H1 (cell line): ENCODE results near the gene CAD. TPM values are rescaled to one million over a fixed set of nuclear protein-coding genes. Genes with fewer than 3 reads are reported as not detected.
A peak's percentile ranks its signal among the peaks of the same experiment; 100 is the strongest.

Source experiments
- CTCF ChIA-PET: fragments of 300-600 bp; sonication (Branson Sonifier 250); formaldehyde crosslinking; loops from one replicate; lab custom pipeline; 2021; ENCODE audit not compliant: partially characterized antibody; lab: Charles Lee
- POLR2A ChIA-PET: fragments of 300-600 bp; sonication (Branson Sonifier 250); formaldehyde crosslinking; loops from one replicate; lab custom pipeline; 2021; ENCODE audit warnings: inconsistent platforms; ENCODE audit not compliant: partially characterized antibody; lab: Charles Lee
- DNase-seq, 2 experiments: peaks; one replicate each; pipeline versions ENCODE4 v3.0.0 to v3.0.0-alpha.2; 2010 to 2022; ENCODE audit warnings: low spot score in 2 of 2, low read depth in 1 of 2, mixed read lengths in 1 of 2
- FAIRE-seq: peaks from 2 replicates; lab custom pipeline; 2011; peaks lifted over from hg19 to GRCh38; lab: Jason Lieb, UNC
- H2AFZ ChIP-seq: 2 replicates; pipeline ENCODE4 v1.8.1; 2012; ENCODE audit warnings: low read length, inconsistent platforms
- H2AK5ac ChIP-seq: 2 replicates; pipeline ENCODE4 v1.6.1; 2013; ENCODE audit warnings: low read depth, low read length
- H2BK120ac ChIP-seq: replicated peaks from 2 replicates; pipeline ENCODE3; 2013; ENCODE audit warnings: low read depth, low read length, inconsistent platforms
- H2BK12ac ChIP-seq: 2 replicates; pipeline ENCODE4 v1.6.1; 2013; ENCODE audit warnings: low read depth, low read length
- H2BK15ac ChIP-seq: 2 replicates; pipeline ENCODE4 v1.6.1; 2013; ENCODE audit warnings: low read length
- H2BK20ac ChIP-seq: 2 replicates; pipeline ENCODE4 v1.6.1; 2013; ENCODE audit warnings: low read length
- H2BK5ac ChIP-seq: 2 replicates; pipeline ENCODE4 v1.6.1; 2013; ENCODE audit warnings: low read depth, low read length
- H3K14ac ChIP-seq: 2 replicates; pipeline ENCODE4 v1.6.1; 2013; ENCODE audit warnings: inconsistent platforms; ENCODE audit not compliant: insufficient read length
- H3K18ac ChIP-seq: 2 replicates; pipeline ENCODE4 v1.6.1; 2013; ENCODE audit warnings: low read length; ENCODE audit errors: extremely low read depth
- H3K23ac ChIP-seq: 2 replicates; pipeline ENCODE4 v1.6.1; 2013; ENCODE audit warnings: inconsistent platforms; ENCODE audit not compliant: insufficient read length
- H3K23me2 ChIP-seq: 2 replicates; pipeline ENCODE4 v1.6.1; 2013; ENCODE audit warnings: low read depth, low read length
- H3K27ac ChIP-seq: 2 replicates; pipeline ENCODE4 v1.6.1; 2011; ENCODE audit warnings: low read depth, low read length, inconsistent platforms
- H3K27me3 ChIP-seq, 4 experiments: replicated peaks in 1 of 4; 1 replicate in 1 of 4; 2 replicates in 3 of 4; pipeline versions ENCODE4 v1.6.1 to v1.8.1; 2011 to 2013; ENCODE audit warnings: low read length in 3 of 4, mild to moderate bottlenecking in 3 of 4, inconsistent platforms in 2 of 4, mixed read lengths in 2 of 4, moderate library complexity in 1 of 4; ENCODE audit not compliant: control insufficient read depth in 3 of 4, insufficient read depth in 3 of 4; ENCODE audit errors: extremely low read depth in 1 of 4
- H3K36me3 ChIP-seq, 4 experiments: 2 replicates each; pipeline versions ENCODE4 v1.6.1 to v1.8.1; 2011 to 2013; ENCODE audit warnings: mild to moderate bottlenecking in 4 of 4, low read length in 3 of 4, moderate library complexity in 2 of 4, control low read depth in 1 of 4, inconsistent platforms in 1 of 4; ENCODE audit not compliant: insufficient read depth in 4 of 4, control insufficient read depth in 2 of 4
- H3K4ac ChIP-seq: replicated peaks from 2 replicates; pipeline ENCODE3; 2013; ENCODE audit warnings: low read length, low read depth, mixed read lengths, inconsistent platforms; ENCODE audit not compliant: insufficient read length
- H3K4me1 ChIP-seq, 4 experiments: replicated peaks in 1 of 4; 1 replicate in 1 of 4; 2 replicates in 3 of 4; pipeline versions ENCODE4 v1.6.1 to v1.8.1; 2011 to 2013; ENCODE audit warnings: low read length in 3 of 4, inconsistent platforms in 2 of 4, mixed read lengths in 1 of 4; ENCODE audit not compliant: insufficient read depth in 4 of 4, control insufficient read depth in 3 of 4
- H3K4me2 ChIP-seq, 2 experiments: 2 replicates each; pipeline versions ENCODE4 v1.6.1 to v1.8.1; 2011 to 2013; ENCODE audit warnings: low read depth in 2 of 2, low read length in 2 of 2, control low read depth in 1 of 2, inconsistent platforms in 1 of 2, mild to moderate bottlenecking in 1 of 2; ENCODE audit not compliant: insufficient read depth in 1 of 2
- H3K4me3 ChIP-seq, 4 experiments: fragments of 200-600, 300-600 bp in 1 of 4; sonication (generic), shearing (Covaris generic), sonication (Bioruptor Twin) in 1 of 4; 2 replicates each; pipeline versions ENCODE4 v1.5.1 to v1.8.1; 2011 to 2016; ENCODE audit warnings: low read length in 4 of 4, low read depth in 3 of 4, control low read depth in 2 of 4, inconsistent platforms in 2 of 4, mild to moderate bottlenecking in 2 of 4, mixed read lengths in 1 of 4, moderate library complexity in 1 of 4; ENCODE audit not compliant: insufficient read depth in 2 of 4; ENCODE audit errors: extremely low read depth in 1 of 4
- H3K56ac ChIP-seq: replicated peaks from 2 replicates; pipeline ENCODE3; 2013; ENCODE audit warnings: low read depth, mild to moderate bottlenecking, mixed read lengths, low read length, inconsistent platforms; ENCODE audit not compliant: insufficient read length
- H3K79me1 ChIP-seq: 2 replicates; pipeline ENCODE4 v1.6.1; 2013; ENCODE audit warnings: low read depth, low read length, control low read depth
- H3K79me2 ChIP-seq, 2 experiments: 2 replicates each; pipeline versions ENCODE4 v1.6.1 to v1.8.1; 2012 to 2013; ENCODE audit warnings: low read length in 2 of 2, mild to moderate bottlenecking in 2 of 2, inconsistent platforms in 1 of 2; ENCODE audit not compliant: insufficient read depth in 2 of 2, control insufficient read depth in 1 of 2
- H3K9ac ChIP-seq, 4 experiments: replicated peaks in 1 of 4; 1 replicate in 1 of 4; 2 replicates in 3 of 4; pipeline versions ENCODE4 v1.6.1 to v1.8.1; 2011 to 2013; ENCODE audit warnings: low read depth in 3 of 4, low read length in 3 of 4, control low read depth in 2 of 4, mild to moderate bottlenecking in 2 of 4, moderate library complexity in 2 of 4, inconsistent platforms in 1 of 4; ENCODE audit errors: extremely low read depth in 1 of 4
- H3K9me3 ChIP-seq, 2 experiments: 2 replicates each; pipeline versions ENCODE4 v1.6.1 to v1.8.1; 2012 to 2013; ENCODE audit warnings: mild to moderate bottlenecking in 2 of 2, moderate library complexity in 2 of 2, control low read depth in 1 of 2, inconsistent platforms in 1 of 2, low read depth in 1 of 2, low read length in 1 of 2, mixed read lengths in 1 of 2; ENCODE audit not compliant: insufficient read depth in 2 of 2
- H4K20me1 ChIP-seq, 2 experiments: replicated peaks in 1 of 2; 2 replicates each; pipeline versions ENCODE3 to v1.8.1; 2011 to 2013; ENCODE audit warnings: inconsistent platforms in 2 of 2, low read length in 2 of 2, mild to moderate bottlenecking in 1 of 2; ENCODE audit not compliant: insufficient read depth in 2 of 2, control insufficient read depth in 1 of 2
- H4K5ac ChIP-seq: 2 replicates; pipeline ENCODE4 v1.6.1; 2013; ENCODE audit warnings: low read length, low read depth, mixed read lengths, inconsistent platforms; ENCODE audit not compliant: insufficient read length
- H4K8ac ChIP-seq: 2 replicates; pipeline ENCODE4 v1.8.0; 2013; ENCODE audit warnings: mild to moderate bottlenecking, moderate library complexity, low read length, inconsistent platforms; ENCODE audit not compliant: insufficient read depth; ENCODE audit errors: extremely low read depth
- H4K91ac ChIP-seq: replicated peaks from 2 replicates; pipeline ENCODE3; 2013; ENCODE audit warnings: low read length, mixed read lengths, inconsistent platforms; ENCODE audit not compliant: insufficient read length
- CEBPB ChIP-seq: IDR thresholded peaks from 2 replicates; pipeline ENCODE4 v1.6.1; 2012; ENCODE audit warnings: low read depth, low read length
- EZH2 ChIP-seq: fragments of 200-600 bp; sonication (generic); IDR thresholded peaks from 2 replicates; pipeline ENCODE4 v1.7.1; 2012; ENCODE audit warnings: low read depth, mild to moderate bottlenecking, moderate library complexity, low read length, inconsistent platforms; ENCODE audit not compliant: severe bottlenecking
- KDM1A ChIP-seq: fragments of 200-600, 300-600 bp; sonication (generic); IDR thresholded peaks from 2 replicates; pipeline ENCODE4 v1.7.1; 2016; ENCODE audit warnings: mild to moderate bottlenecking, low read length, borderline replicate concordance
- KDM4A ChIP-seq: IDR thresholded peaks from one replicate; pipeline ENCODE4 v1.7.1; 2012; ENCODE audit warnings: low read depth, mild to moderate bottlenecking, moderate library complexity, low read length, inconsistent platforms; ENCODE audit not compliant: severe bottlenecking
- NANOG ChIP-seq: IDR thresholded peaks from 2 replicates; pipeline ENCODE4 v1.6.1; 2011; ENCODE audit warnings: low read length, low read depth, mild to moderate bottlenecking, inconsistent platforms; ENCODE audit not compliant: insufficient read depth, poor library complexity, severe bottlenecking
- POLR2A ChIP-seq, 2 experiments: IDR thresholded peaks; 1 replicate in 1 of 2; 2 replicates in 1 of 2; pipeline ENCODE4 v1.6.1; 2011; ENCODE audit warnings: low read depth in 2 of 2, low read length in 2 of 2, mild to moderate bottlenecking in 2 of 2; ENCODE audit errors: control extremely low read depth in 1 of 2
- RBBP5 ChIP-seq: IDR thresholded peaks from 2 replicates; pipeline ENCODE4 v1.7.1; 2012; ENCODE audit warnings: low read depth, mild to moderate bottlenecking, inconsistent platforms, low read length, moderate library complexity, borderline replicate concordance
- SIN3A ChIP-seq, 2 experiments: IDR thresholded peaks in 1 of 2; conservative IDR thresholded peaks in 1 of 2; 2 replicates each; pipeline ENCODE4 v1.6.1; 2011 to 2012; ENCODE audit warnings: low read length in 2 of 2, improper control_type of control experiment in 1 of 2, low read depth in 1 of 2, mild to moderate bottlenecking in 1 of 2
- SP1 ChIP-seq: IDR thresholded peaks from 2 replicates; pipeline ENCODE4 v1.6.1; 2011; ENCODE audit warnings: low read depth, low read length
- SUZ12 ChIP-seq: fragments of 200-600 bp; sonication (generic); IDR thresholded peaks from 2 replicates; pipeline ENCODE4 v1.6.1; 2012; ENCODE audit warnings: mild to moderate bottlenecking, inconsistent platforms, low read length, moderate library complexity, mixed read lengths
- TEAD4 ChIP-seq: IDR thresholded peaks from 2 replicates; pipeline ENCODE4 v1.6.1; 2012; ENCODE audit warnings: low read depth, low read length, inconsistent platforms, mixed read lengths
- YY1 ChIP-seq: IDR thresholded peaks from 2 replicates; pipeline ENCODE4 v1.6.1; 2011; ENCODE audit warnings: low read depth, mild to moderate bottlenecking, low read length
- WGBS, 2 experiments: shearing (Covaris generic) in 1 of 2; methylation state at CpG; one replicate each; pipeline versions ENCODE4 v1.1.6 to v1.1.7; 2013 to 2015; ENCODE audit warnings: low lambda C conversion rate in 2 of 2, mixed read lengths in 2 of 2, inconsistent platforms in 1 of 2, low coverage in 1 of 2, missing lambda C conversion rate in 1 of 2; ENCODE audit not compliant: insufficient replicate concordance in 2 of 2, insufficient coverage in 1 of 2, insufficient read length in 1 of 2; ENCODE audit errors: extremely low coverage in 1 of 2, missing lambda C conversion rate in 1 of 2; 5-methylcytosine and 5-hydroxymethylcytosine counted together
- polyA plus RNA-seq, 7 experiments: library from polyadenylated mRNA; depleted of rRNA in 3 of 7; stranded (reverse) in 5 of 7; unstranded in 2 of 7; fragments of >200 nt in 5 of 7; fragments of 200-250 nt in 2 of 7; gene quantifications; 1 replicate in 5 of 7; 2 replicates in 1 of 7; 4 replicates in 1 of 7; pipeline versions ENCODE4 v1.2.1 to v1.2.3, GENCODE V29; 2011 to 2013; ENCODE audit warnings: missing spikeins in 2 of 7, mixed read lengths in 2 of 7
- total RNA-seq: library from RNA; stranded (reverse); fragmentation: NEBNext Ultra II Directional; extraction: Animal tissue kit (Norgen Biotek cat#: 25700); gene quantifications from 2 replicates; pipeline ENCODE4 v1.2.1, GENCODE V29; 2021

The CAD gene
- total and polyA plus RNA-seq, 2 of the 8 experiments (the other 6 are each of a cell fraction or from before 2014, with no cell fraction given), result 130 to 146 TPM

DNA sequence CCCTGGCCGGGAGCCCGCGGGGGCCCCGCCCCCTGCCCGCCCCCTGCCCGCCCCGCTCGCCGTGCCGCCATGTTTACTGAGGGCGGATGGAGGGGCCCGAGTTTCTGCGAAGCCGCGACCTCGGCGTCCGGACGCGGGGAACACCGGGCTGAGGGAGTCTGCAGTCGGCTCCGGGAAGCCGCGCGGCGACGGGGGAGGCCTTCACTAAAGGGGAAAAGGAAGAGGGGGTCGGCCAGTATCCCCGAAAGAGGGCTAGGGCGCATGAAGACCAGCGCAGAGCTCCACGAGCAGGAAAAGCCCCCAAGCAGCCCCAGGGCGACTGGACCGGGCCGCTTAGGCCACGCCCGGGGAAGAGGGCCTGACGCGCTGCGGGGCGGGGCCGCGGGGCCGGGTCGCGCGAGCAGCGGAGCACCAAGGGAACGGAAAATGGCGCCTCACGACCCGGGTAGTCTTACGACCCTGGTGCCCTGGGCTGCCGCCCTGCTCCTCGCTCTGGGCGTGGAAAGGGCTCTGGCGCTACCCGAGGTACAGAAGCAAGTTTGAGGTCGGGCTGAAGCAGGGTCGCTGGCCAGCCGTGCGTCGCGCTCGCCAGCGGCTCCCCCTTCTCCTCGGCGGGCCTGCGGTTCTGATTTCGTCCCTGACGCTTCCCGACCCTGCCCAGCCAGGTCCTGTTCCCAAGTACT lies 5.1 kb upstream of the CAD start, which contains the start of the genes ATRAID and SLC5A6:
ATRAID (plus strand) TSS at position 99 of the 683 bp plus-strand sequence; CDS start at position 427, 328 bp downstream.
SLC5A6 (minus strand) TSS at position 326 of the 683 bp plus-strand sequence. CDS start 4,618 bp downstream, outside the sequence.
- CTCF ChIA-PET, result interaction anchor here (1.2 to 1.5 kb wide), 2 partner anchors 78 to 125 kb away, joined by 3 read pairs; partner anchors contain the start of gene KHK
- Histone ChIP-seq H3K79me2 (peaks cover 0 to 18% of the 10 kb centered on the region in 2 experiments; a peak in 3 of 4 replicates), H4K20me1 (peaks cover 0 to 10% of the 10 kb centered on the region in 2 experiments), H2BK20ac (no peak within 1 kb of the TSS), H3K14ac (peak within 1 kb of the TSS; percentile 95), H4K91ac (peak within 1 kb of the TSS; percentile 96), H4K8ac (peak within 1 kb of the TSS; percentile 100), H3K4me1 (peaks cover 0 to 6% (median 2%) of the 10 kb centered on the region in 4 experiments; a peak in 5 of 7 replicates), H2BK12ac (peak within 1 kb of the TSS; percentile 85; the same call in 1 of the 2 replicates), H2AK5ac (peak within 1 kb of the TSS; percentile 58; the same call in 1 of the 2 replicates), H3K79me1 (no peaks in the 10 kb centered on the region), H3K4ac (peak within 1 kb of the TSS; percentile 97), H3K9me3 (no peaks in the 10 kb centered on the region), H3K4me2 (peak within 1 kb of the TSS; percentile 89 to 90), H2BK5ac (peak within 1 kb of the TSS; percentile 89), H3K18ac (peak within 1 kb of the TSS; percentile 98), H3K27me3 (no peaks in the 10 kb centered on the region), H3K9ac (peak within 1 kb of the TSS; percentile 93 to 98 (median 97)), H3K4me3 (peak within 1 kb of the TSS; percentile 77 to 97 (median 90)), H3K36me3 (peaks cover 16 to 52% (median 26%) of the 10 kb centered on the region in 4 experiments; a peak in 7 of 8 replicates), H4K5ac (peak within 1 kb of the TSS; percentile 99), H3K23ac (no peak within 1 kb of the TSS), H2BK120ac (no peak within 1 kb of the TSS), H3K23me2 (peaks cover 16% of the 10 kb centered on the region), H2BK15ac (no peak within 1 kb of the TSS; the same call in 1 of the 2 replicates), H3K27ac (peak within 1 kb of the TSS; percentile 99), H2AFZ (peak within 1 kb of the TSS; percentile 23; the same call in 1 of the 2 replicates), H3K56ac (peak within 1 kb of the TSS; percentile 95)
- POLR2A ChIA-PET, result interaction anchor here (0.6 to 6.8 kb wide), 25 partner anchors 9 to 226 kb away, joined by 3 to 42 read pairs (median 4); partner anchors contain the start of genes KHK, PREB, SLC30A3 and TRIM54
- FAIRE-seq (no peak), DNase-seq (peak; percentile 59 to 93)
- WGBS, 2 experiments, result 2% methylated on average over 42 of the region's 73 CpGs; no CpG with 5 or more reads in 1 of the 2 experiments
- TF ChIP-seq SUZ12 (no peak), POLR2A (IDR thresholded peaks at IDR 0.05; ENCODE audit: control extremely low read depth in 1 of 2, low read depth in 2 of 2, low read length in 2 of 2) (peak; percentile 68 to 97), YY1 (peak; percentile 89), SIN3A (conservative IDR thresholded peaks at IDR 0.05 in 1 of 2, IDR thresholded peaks at IDR 0.05 in 1 of 2; ENCODE audit: low read depth in 1 of 2, low read length in 2 of 2) (peak in 1 of 2 experiments; percentile 19; a peak in 1 of 4 replicates), KDM4A (peak; percentile 24), CEBPB (no peak), EZH2 (no peak), NANOG (no peak), TEAD4 (no peak), KDM1A (no peak), SP1 (no peak), RBBP5 (peak; percentile 18)
